ENCODE measurements around the gene PSTPIP2. TPM values are rescaled to one million over a fixed set of nuclear protein-coding genes. Genes with fewer than 3 reads are reported as not detected.

PSTPIP2 gene
- total RNA-seq, 2 experiments from 2014 or later: 17.8 TPM

GRCh38 chr18:46009125-46009840, 62.8 kb downstream of the PSTPIP2 start:
- Mint-ChIP-seq H3K9me3 (no peaks in the 10 kb centered on the region), H3K4me3 (no peak overlapping the region), H3K36me3 (ENCODE audit: low read depth) (peaks cover 25% of the 10 kb centered on the region), H3K27ac (no peak overlapping the region), H3K27me3 (no peaks in the 10 kb centered on the region), H3K4me1 (ENCODE audit: low read depth) (peaks cover 13% of the 10 kb centered on the region)
- ATAC-seq (no peak), DNase-seq (no peak)
- POLR2A ChIA-PET: interaction anchor here (0.6 to 2.1 kb wide), 2 partner anchors 11 to 16 kb away, joined by 3 to 7 read pairs; no protein-coding TSS in a partner anchor
- intact Hi-C loops (cut with micrococcal nuclease): no loop called here
- TF ChIP-seq, protein P1, sequence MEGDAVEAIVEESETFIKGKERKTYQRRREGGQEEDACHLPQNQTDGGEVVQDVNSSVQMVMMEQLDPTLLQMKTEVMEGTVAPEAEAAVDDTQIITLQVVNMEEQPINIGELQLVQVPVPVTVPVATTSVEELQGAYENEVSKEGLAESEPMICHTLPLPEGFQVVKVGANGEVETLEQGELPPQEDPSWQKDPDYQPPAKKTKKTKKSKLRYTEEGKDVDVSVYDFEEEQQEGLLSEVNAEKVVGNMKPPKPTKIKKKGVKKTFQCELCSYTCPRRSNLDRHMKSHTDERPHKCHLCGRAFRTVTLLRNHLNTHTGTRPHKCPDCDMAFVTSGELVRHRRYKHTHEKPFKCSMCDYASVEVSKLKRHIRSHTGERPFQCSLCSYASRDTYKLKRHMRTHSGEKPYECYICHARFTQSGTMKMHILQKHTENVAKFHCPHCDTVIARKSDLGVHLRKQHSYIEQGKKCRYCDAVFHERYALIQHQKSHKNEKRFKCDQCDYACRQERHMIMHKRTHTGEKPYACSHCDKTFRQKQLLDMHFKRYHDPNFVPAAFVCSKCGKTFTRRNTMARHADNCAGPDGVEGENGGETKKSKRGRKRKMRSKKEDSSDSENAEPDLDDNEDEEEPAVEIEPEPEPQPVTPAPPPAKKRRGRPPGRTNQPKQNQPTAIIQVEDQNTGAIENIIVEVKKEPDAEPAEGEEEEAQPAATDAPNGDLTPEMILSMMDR (IDR thresholded peaks at IDR 0.05): no peak
- CTCF ChIA-PET: no interaction called here

DNA sequence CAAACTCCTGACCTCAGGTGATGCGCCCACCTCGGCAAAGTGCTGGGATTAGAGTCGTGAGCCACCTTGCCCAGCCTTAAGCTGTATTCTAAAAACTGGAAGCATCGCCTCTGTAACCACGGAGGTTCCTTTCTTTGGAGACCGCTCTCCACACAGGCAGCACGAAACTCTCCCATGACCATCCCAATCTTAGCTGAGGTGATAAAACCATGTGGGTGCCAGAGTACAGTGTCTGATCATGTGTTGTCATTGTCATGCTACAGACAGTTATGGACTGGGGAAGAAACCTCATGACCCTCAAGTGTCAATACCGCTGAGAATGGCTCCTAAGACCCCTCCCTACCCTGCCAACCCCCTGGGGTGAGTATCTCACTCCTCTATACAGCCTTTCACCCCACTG, 63.5 kb downstream of the PSTPIP2 start:
- TF ChIP-seq, protein P1 (IDR thresholded peaks at IDR 0.05): no peak
- peaks cover 27% of the 10 kb centered on the region for H3K36me3 Mint-ChIP-seq (ENCODE audit: low read depth)
- H3K27ac Mint-ChIP-seq: no peak overlapping the region
- ChIA-PET CTCF (interaction anchor here (2.1 kb wide), 1 partner anchor 65 kb away, joined by 5 read pairs; no protein-coding TSS in a partner anchor), POLR2A (interaction anchor here (0.6 to 2.1 kb wide), 3 partner anchors 11 to 343 kb away, joined by 3 to 7 read pairs (median 3); no protein-coding TSS in a partner anchor)
- H3K27me3 Mint-ChIP-seq: no peaks in the 10 kb centered on the region
- ATAC-seq (no peak), DNase-seq (no peak)
- intact Hi-C loops (cut with micrococcal nuclease): no loop called here
- no peaks in the 10 kb centered on the region for H3K9me3 Mint-ChIP-seq
- H3K4me1 Mint-ChIP-seq (ENCODE audit: low read depth): peaks cover 6% of the 10 kb centered on the region
- no peak overlapping the region for H3K4me3 Mint-ChIP-seq

GRCh38 chr18:46007165-46007564, 64.9 kb downstream of the PSTPIP2 start:
- peaks cover 7% of the 10 kb centered on the region for H3K4me1 Mint-ChIP-seq (ENCODE audit: low read depth)
- no peaks in the 10 kb centered on the region for H3K27me3 Mint-ChIP-seq
- TF ChIP-seq, protein P1 (IDR thresholded peaks at IDR 0.05): no peak
- no peak for DNase-seq
- POLR2A ChIA-PET: interaction anchor here (1.0 to 1.6 kb wide), 2 partner anchors 10 to 17 kb away, joined by 3 to 4 read pairs; no protein-coding TSS in a partner anchor
- no peak for ATAC-seq
- no peak overlapping the region for H3K4me3 Mint-ChIP-seq
- no peak overlapping the region for H3K27ac Mint-ChIP-seq
- intact Hi-C loops (cut with micrococcal nuclease): no loop called here
- CTCF ChIA-PET: interaction anchor here (2.1 kb wide), 1 partner anchor 67 kb away, joined by 5 read pairs; no protein-coding TSS in a partner anchor
- H3K36me3 Mint-ChIP-seq (ENCODE audit: low read depth): peaks cover 38% of the 10 kb centered on the region
- peaks cover 8% of the 10 kb centered on the region for H3K9me3 Mint-ChIP-seq

- DNase-seq: no peak
- intact Hi-C loops (cut with micrococcal nuclease): no loop called here
- Mint-ChIP-seq H3K27me3 (no peaks in the 10 kb centered on the region), H3K27ac (no peak overlapping the region), H3K4me1 (ENCODE audit: low read depth) (peaks cover 38% of the 10 kb centered on the region), H3K4me3 (no peak overlapping the region), H3K9me3 (peaks cover 17% of the 10 kb centered on the region), H3K36me3 (ENCODE audit: low read depth) (peaks cover 45% of the 10 kb centered on the region)
- POLR2A ChIA-PET: no interaction called here
- TF ChIP-seq, protein P1 (IDR thresholded peaks at IDR 0.05): no peak
- ATAC-seq: no peak
- CTCF ChIA-PET: interaction anchor here (1.3 kb wide), 1 partner anchor 9 kb away, joined by 3 read pairs; no protein-coding TSS in a partner anchor
These were observed 69.1 kb downstream of the PSTPIP2 start for GRCh38 chr18:46002934-46003333.

DNA sequence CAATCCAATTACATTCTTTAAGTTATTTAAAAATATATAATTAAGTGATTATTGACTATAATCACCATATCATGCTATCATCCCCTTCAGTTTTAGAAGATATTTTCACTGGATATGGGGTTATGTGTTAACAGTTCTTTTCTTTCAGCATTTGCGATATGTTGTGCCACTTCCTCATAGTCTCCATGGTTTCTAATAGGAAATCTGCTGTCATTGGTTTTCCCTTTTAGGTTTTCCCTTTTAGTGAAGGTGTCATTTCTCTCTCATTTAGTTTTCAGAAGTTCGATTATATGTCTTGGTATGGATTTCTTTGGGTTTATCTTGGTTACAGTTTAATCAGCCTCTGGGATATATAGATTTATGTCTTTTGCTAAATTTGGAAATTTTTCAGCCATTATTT, 70.2 kb downstream of the PSTPIP2 start:
- Mint-ChIP-seq H3K27ac (no peak overlapping the region), H3K4me3 (no peak overlapping the region), H3K4me1 (ENCODE audit: low read depth) (peaks cover 46% of the 10 kb centered on the region), H3K27me3 (no peaks in the 10 kb centered on the region), H3K36me3 (ENCODE audit: low read depth) (peaks cover 45% of the 10 kb centered on the region), H3K9me3 (peaks cover 17% of the 10 kb centered on the region)
- no peak for ATAC-seq
- ChIA-PET CTCF (interaction anchor here (1.0 to 1.3 kb wide), 2 partner anchors 10 to 28 kb away, joined by 3 read pairs; no protein-coding TSS in a partner anchor), POLR2A (no interaction called here)
- TF ChIP-seq, protein P1 (IDR thresholded peaks at IDR 0.05): no peak
- intact Hi-C loops (cut with micrococcal nuclease): no loop called here
- no peak for DNase-seq
